Esophagus squamous epithelium (tissue), 4 donors: ENCODE data around the gene CATSPERE.

Source experiments
- POLR2A ChIP-seq, 4 donors: fragments of 450-650 bp; IDR thresholded peaks; one replicate each; pipeline ENCODE4 v1.6.1; 2017; ENCODE audit warnings: antibody characterized with exemption in 4 of 4, mild to moderate bottlenecking in 4 of 4, moderate library complexity in 3 of 4
- TF ChIP-seq, protein P1 (sequence below), 6 experiments: fragments of 450-650 bp in 4 of 6; fragments of 200-600 bp in 2 of 6; sonication (generic) in 2 of 6; IDR thresholded peaks; one replicate each; pipeline ENCODE4 v1.5.1; 2016 to 2019; ENCODE audit warnings: antibody characterized with exemption in 6 of 6, mild to moderate bottlenecking in 4 of 6, moderate library complexity in 4 of 6

DNA sequence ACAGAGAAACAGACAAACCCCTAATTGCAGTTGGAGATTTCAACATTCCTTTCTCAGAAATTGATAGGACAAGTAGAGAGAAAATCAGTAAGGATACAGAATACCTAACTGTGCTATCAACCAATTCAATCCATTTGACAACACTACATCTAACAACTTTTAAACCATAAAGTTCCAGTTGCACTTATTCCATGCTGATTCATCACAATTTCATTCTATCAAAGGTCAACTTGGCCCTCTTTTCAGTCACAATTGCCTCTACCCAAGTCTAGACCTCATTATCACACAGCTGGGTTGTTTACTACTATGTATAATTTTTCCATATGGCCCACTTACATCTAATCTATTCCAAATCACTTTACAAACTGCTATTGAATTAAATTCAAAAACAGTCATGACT lies 172.1 kb downstream of the CATSPERE start:
- TF ChIP-seq POLR2A (IDR thresholded peaks at IDR 0.05), result no peak
- TF ChIP-seq, protein P1, sequence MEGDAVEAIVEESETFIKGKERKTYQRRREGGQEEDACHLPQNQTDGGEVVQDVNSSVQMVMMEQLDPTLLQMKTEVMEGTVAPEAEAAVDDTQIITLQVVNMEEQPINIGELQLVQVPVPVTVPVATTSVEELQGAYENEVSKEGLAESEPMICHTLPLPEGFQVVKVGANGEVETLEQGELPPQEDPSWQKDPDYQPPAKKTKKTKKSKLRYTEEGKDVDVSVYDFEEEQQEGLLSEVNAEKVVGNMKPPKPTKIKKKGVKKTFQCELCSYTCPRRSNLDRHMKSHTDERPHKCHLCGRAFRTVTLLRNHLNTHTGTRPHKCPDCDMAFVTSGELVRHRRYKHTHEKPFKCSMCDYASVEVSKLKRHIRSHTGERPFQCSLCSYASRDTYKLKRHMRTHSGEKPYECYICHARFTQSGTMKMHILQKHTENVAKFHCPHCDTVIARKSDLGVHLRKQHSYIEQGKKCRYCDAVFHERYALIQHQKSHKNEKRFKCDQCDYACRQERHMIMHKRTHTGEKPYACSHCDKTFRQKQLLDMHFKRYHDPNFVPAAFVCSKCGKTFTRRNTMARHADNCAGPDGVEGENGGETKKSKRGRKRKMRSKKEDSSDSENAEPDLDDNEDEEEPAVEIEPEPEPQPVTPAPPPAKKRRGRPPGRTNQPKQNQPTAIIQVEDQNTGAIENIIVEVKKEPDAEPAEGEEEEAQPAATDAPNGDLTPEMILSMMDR (IDR thresholded peaks at IDR 0.05), result no peak
